Kidney epithelial cell (primary cell): ENCODE results near the gene ACTG1. TPM values are rescaled to one million over a fixed set of nuclear protein-coding genes. Genes with fewer than 3 reads are reported as not detected.

Source experiments
- DNase-seq: peaks from one replicate; pipeline ENCODE4 v3.0.0-alpha.2; 2010; ENCODE audit warnings: low read depth
- H3K27me3 ChIP-seq: 2 replicates; pipeline ENCODE4 v1.6.0; 2011; ENCODE audit warnings: low read length; ENCODE audit not compliant: control insufficient read depth, insufficient read depth
- H3K36me3 ChIP-seq: 2 replicates; pipeline ENCODE4 v1.5.1; 2011; ENCODE audit warnings: low read length; ENCODE audit not compliant: control insufficient read depth, insufficient read depth
- H3K4me3 ChIP-seq: 2 replicates; pipeline ENCODE4 v1.5.1; 2011; ENCODE audit warnings: low read depth, mild to moderate bottlenecking, control low read depth, low read length
- total RNA-seq: library from RNA; depleted of rRNA; stranded (reverse); fragments of >200 nt; gene quantifications from 2 replicates; pipeline ENCODE4 v1.2.3, GENCODE V29; 2015
- TF ChIP-seq, protein P1 (sequence below): IDR thresholded peaks from 2 replicates; pipeline ENCODE4 v1.5.1; 2011; ENCODE audit warnings: mild to moderate bottlenecking, moderate library complexity, low read length, control low read depth, inconsistent platforms; ENCODE audit not compliant: insufficient read depth, poor library complexity, severe bottlenecking

The ACTG1 gene
- total RNA-seq, 1 donor from 2014 or later, result 9,424 TPM

DNA sequence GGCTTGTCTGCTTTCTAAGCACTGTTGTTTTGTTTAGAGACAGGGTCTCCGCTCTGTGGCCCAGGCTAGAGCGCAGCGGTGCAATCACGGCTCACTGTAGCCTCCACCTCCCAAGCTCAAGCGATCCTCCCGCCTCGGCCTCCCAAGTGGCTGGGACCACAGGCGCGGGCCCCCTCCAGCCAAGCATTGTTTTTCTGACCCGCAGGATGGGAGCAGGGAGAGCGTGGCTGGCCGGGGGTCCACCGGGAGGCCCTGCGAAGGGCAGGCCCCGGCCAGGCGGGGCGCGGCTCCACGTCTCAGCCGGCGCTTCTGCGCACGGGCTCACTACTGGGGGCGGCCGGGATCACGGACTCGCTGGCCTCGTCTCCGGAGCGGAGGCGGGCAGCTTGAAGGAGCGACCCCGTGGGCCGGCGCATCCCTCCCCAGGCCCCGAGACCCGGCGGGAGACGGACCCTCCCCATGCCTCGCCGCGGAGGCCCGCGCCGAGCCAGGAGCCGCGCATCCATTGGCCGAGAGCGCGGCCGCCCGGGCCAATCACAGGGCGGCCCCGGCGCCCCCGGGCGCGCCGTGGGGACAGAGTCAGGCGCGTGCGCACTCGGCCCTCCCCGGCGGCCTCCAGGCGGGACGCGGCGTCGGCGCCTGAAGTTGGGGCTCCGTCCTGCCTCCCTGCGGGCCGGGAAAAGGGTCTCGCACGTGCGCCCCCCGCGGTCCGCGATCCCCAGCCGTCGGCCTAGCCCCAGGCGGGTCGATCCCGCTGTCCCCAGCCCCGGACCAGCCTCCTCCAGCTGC, 24.9 kb downstream of the ACTG1 start:
- H3K36me3 ChIP-seq, result no peaks in the 10 kb centered on the region
- no peak for DNase-seq
- H3K27me3 ChIP-seq, result peaks cover 9% of the 10 kb centered on the region
- TF ChIP-seq, protein P1, sequence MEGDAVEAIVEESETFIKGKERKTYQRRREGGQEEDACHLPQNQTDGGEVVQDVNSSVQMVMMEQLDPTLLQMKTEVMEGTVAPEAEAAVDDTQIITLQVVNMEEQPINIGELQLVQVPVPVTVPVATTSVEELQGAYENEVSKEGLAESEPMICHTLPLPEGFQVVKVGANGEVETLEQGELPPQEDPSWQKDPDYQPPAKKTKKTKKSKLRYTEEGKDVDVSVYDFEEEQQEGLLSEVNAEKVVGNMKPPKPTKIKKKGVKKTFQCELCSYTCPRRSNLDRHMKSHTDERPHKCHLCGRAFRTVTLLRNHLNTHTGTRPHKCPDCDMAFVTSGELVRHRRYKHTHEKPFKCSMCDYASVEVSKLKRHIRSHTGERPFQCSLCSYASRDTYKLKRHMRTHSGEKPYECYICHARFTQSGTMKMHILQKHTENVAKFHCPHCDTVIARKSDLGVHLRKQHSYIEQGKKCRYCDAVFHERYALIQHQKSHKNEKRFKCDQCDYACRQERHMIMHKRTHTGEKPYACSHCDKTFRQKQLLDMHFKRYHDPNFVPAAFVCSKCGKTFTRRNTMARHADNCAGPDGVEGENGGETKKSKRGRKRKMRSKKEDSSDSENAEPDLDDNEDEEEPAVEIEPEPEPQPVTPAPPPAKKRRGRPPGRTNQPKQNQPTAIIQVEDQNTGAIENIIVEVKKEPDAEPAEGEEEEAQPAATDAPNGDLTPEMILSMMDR, result no peak
- peak overlapping the region; percentile 58 for H3K4me3 ChIP-seq

DNA sequence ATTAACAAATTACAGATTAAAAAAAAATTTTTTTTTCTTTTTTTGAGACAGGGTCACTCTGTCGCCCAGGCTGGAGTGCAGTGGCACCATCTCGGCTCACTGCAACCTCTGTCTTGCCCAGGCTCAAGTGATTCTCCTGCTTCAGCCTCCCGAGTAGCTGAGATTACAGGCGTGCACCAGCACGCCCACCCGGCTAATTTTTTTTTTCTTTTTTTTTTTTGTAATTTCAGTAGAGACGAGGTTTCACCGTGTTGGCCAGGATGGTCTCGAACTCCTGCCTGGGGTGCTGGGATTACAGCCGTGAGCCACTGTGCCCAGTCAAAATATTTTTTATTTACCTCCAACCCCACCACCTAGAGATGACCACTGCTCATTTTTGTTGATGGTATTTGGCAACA, 25.5 kb downstream of the ACTG1 start:
- TF ChIP-seq, protein P1, result no peak
- no peaks in the 10 kb centered on the region for H3K36me3 ChIP-seq
- no peak overlapping the region for H3K4me3 ChIP-seq
- peaks cover 6% of the 10 kb centered on the region for H3K27me3 ChIP-seq
- no peak for DNase-seq

DNA sequence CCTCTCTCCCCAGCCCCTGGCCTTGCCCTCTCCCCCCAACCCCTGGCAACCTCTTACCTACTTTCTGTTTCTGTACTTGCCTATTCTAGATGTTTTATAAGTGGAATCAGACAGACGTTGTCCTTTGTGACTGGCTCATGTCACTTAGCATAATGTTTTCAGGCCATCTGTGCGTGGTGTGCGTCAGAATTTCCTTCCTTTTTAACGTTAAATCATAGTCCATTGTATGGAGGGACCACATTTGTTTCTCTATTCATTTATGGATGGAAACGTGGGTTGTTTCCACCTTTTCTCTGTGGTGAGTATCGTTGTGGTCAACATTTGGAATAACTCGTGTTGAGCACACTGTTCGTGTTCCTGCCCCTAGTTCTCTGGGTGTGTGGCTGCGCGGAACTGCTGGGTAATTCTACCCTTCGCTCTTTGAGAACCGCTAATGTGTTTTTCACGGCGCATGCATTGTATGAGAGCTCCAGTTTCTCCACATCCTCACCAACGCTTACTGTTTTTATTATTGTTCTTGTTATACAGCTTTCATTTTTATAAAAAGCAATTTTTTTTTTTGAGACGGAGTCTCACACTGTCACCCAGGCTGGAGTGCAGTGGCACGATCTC, 26.3 kb downstream of the ACTG1 start:
- no peak for DNase-seq
- TF ChIP-seq, protein P1, result no peak
- H3K36me3 ChIP-seq, result no peaks in the 10 kb centered on the region
- H3K27me3 ChIP-seq, result peaks cover 5% of the 10 kb centered on the region
- no peak overlapping the region for H3K4me3 ChIP-seq

DNA sequence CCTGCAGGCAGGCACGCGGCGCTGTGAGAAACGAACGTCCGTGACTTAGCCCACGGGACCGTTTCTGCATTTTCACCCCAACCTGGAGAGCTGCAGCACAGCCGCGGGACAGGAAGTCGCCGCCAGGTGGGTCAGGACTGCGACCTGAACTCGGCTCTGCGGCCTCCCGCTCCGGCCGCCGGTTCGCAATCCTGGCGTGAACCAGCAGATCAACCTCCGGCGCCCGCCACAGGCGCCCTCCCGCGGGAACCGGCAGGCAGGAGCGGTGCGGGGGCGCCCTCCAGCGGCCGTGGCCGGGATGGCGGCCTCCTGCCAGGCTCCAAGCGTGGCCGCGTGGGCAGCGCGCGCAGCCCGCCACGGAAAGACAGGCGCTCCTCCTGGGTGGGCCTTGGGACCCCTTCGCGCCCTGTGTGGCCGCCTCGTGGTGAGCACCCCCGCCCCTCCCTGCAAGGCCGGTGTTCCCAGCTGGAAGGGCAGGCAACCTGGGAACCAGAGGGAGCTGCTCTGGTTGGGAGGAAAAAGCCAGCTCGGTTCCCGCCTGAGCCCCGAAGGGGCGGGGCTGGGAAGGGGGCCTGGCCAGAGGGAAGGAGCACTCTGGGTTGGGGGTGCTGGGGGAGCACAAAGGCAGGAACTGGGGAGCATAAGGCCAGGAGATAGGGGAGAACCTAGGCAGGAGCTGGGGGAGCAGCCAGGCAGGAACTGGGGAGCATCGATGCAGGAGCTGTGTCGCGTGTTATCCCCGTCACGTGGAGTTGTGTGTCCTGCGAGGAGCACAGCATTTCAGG, 28.2 kb downstream of the ACTG1 start:
- Histone ChIP-seq H3K36me3 (no peaks in the 10 kb centered on the region), H3K4me3 (peak overlapping the region; percentile 24), H3K27me3 (peaks cover 6% of the 10 kb centered on the region)
- DNase-seq, result no peak
- TF ChIP-seq, protein P1, result peak; percentile 14

- Histone ChIP-seq H3K4me3 (peak overlapping the region; percentile 24), H3K27me3 (peaks cover 6% of the 10 kb centered on the region), H3K36me3 (no peaks in the 10 kb centered on the region)
- TF ChIP-seq, protein P1, result no peak
- DNase-seq, result no peak
These were observed 28.8 kb downstream of the ACTG1 start for GRCh38 chr17:81483862-81484194.
